Right ventricle myocardium superior (tissue), 1 donor: ENCODE data around the gene PGA4. TPM values are rescaled to one million over a fixed set of nuclear protein-coding genes. Genes with fewer than 3 reads are reported as not detected.
"Not testable (repeated sequence)": the region's sequence is repeated elsewhere in the genome, so short reads cannot be mapped to it uniquely, and the experiment has no call there.

Source experiments
- ATAC-seq: fragments of 200-7000 bp; cut with Tn5 transposase; one replicate; pipeline ENCODE4 v1.9.1; 2020; ENCODE audit warnings: mild to moderate bottlenecking; ENCODE audit not compliant: poor library complexity
- DNase-seq: peaks from one replicate; pipeline ENCODE4 v3.0.0-alpha.2; 2020
- intact Hi-C: fragments of 100-400 bp; cut with DNase I; formaldehyde crosslinking; loops from one replicate; pipeline ENCODE4 v1.11.2; 2022
- total RNA-seq: library from RNA; stranded (reverse); fragmentation: NEBNext Ultra II Directional; extraction: Animal tissue kit (Norgen Biotek cat#: 25700); gene quantifications from one replicate; pipeline ENCODE4 v1.2.1, GENCODE V29; 2021
- donor health status: DM: no; HTN: yes; CAD: no; lungs with severe emphysema.

Gene PGA4
- total RNA-seq, 1 donor from 2014 or later = 0.83 TPM

DNA sequence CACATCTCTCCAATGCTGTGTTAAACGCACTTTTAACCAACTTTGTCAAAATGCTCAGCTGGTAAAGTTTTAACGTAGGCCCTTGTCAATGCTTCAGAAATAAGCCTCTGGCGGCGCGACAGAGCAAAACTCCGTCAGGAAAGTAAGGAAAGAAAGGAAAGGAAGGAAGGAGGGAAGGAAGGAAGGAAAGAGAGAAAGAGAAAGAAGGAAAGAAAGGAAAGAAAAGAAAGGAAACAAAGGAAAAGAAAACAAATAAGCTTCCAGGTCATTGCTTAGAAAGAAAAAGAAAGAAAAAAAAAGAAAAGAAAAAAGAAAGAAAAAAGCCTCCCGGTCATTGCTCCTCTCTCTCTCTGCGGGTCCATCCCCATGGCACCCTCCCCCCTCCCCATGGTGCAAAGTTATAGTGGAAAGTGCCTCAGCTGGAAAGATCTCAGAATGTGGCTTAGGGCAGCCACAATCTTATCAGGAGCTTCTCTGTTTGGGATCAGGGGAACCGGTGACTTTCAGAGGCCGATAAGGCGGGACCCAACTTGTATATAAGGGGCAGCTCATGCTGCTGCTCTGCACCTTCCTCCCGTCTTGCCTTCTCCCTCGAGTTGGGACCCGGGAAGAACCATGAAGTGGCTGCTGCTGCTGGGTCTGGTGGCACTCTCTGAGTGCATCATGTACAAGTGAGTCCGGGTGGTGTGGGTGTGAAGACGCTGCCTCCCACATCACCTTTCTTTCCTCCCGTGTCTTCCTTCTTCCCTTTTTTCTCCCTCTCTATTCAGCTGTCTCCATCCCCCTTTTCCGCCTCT is 19.0 kb upstream of the PGA4 start, which contains the start of gene PGA3:
Gene PGA3, plus strand, starts transcription at position 566 of the 797 bp plus-strand sequence. Its CDS starts 50 bp downstream, at position 616.
- DNase-seq, intact Hi-C loops, ATAC-seq: not testable (repeated sequence)

DNA sequence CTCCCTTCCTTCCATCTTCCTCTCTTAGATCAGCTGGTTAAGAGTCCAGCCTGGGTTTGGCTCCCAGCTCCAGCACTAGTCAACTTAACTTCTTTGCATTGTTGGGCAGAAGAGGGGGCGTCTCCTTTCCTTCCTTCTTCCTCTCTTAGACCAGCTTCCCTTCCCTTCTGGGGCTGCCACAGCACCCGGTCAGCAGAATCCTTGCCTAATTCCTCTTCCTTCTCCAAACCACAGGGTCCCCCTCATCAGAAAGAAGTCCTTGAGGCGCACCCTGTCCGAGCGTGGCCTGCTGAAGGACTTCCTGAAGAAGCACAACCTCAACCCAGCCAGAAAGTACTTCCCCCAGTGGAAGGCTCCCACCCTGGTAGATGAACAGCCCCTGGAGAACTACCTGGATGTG is 18.3 kb upstream of the PGA4 start:
- intact Hi-C loops = not testable (repeated sequence)
- ATAC-seq = peak; percentile 68

DNA sequence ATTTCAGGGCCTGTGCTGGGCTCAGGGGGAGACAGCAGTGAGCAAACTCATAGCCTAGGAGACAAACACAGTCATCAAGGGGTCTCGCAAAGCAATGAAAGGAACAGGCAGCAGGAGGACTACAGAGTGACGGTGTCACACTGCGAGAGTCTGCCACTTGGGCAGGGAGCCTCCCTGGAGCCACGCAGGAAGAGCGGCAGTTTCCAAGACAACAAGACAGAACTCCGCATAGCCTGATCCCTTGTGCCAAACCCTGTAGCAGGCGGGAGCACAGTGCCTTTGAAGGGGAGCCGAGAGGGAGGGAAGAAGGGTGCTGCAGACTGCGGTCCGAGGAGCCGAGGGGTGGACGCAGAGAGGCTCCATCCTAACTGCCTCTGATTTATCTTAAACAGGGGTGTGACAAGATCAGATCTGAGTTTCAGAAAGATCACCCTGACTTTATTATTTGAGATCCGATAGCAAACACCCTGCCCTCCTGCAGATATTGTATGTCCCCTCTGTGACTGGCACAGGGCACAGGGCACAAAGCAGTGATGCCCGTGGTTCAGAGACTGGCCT is 17.6 kb upstream of the PGA4 start:
- DNase-seq, ATAC-seq, intact Hi-C loops: not testable (repeated sequence)

More for the DNA sequence above, 18.3 kb upstream of the PGA4 start:
- not testable (repeated sequence) for DNase-seq

DNA sequence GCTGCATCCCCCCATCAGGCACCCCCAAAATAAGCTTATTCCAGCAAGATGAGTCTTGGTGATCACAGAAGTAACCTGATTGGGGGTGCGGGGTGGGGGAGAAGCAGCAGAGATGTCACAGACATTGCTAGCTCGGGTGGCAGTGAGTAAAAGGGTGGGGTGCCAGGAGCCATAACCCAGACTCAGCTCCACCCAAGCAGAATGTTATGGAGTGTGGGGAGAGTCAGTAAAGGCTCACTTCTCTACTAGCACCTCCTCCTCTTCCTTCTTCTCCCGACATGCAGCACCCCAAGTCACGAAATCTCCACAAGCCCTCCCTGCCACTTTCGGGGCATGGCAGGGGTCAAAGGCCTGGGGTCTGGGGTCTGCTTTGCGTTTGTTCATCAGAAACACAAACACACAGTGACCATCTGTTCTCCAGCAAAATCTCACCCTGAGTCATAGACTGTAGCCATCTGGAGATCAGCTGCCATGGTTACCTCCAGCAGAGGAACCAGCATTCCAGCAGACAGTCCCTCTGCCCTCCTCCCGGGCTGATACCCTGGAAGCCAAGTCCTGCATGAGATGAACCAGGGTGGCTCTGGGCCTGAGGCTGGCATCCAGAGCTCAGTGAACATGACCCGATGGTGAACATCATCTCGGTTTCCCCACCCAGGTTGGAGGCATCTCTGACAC is 14.4 kb upstream of the PGA4 start:
- DNase-seq, intact Hi-C loops, ATAC-seq: not testable (repeated sequence)

DNA sequence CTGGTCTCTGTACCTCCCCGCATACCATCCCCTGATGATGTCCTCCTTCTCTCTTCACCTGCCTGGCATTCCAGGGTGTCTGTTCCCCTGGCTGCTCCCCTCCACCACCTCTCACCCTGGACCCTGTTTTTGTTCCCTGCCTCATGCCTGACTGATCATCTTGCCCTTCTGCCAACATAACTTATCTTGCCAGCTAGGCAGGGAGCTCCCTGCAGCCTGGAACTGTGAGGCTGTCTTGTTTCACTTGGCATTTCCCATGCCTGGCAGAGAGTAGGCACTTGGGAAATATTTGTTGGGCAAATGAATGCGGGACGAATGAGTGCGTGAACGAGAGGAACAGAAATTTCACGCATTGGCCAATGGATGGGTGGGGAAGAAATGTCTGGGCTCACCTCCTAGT is 11.5 kb upstream of the PGA4 start:
- peak; percentile 42 for ATAC-seq
- intact Hi-C loops, DNase-seq: not testable (repeated sequence)

DNA sequence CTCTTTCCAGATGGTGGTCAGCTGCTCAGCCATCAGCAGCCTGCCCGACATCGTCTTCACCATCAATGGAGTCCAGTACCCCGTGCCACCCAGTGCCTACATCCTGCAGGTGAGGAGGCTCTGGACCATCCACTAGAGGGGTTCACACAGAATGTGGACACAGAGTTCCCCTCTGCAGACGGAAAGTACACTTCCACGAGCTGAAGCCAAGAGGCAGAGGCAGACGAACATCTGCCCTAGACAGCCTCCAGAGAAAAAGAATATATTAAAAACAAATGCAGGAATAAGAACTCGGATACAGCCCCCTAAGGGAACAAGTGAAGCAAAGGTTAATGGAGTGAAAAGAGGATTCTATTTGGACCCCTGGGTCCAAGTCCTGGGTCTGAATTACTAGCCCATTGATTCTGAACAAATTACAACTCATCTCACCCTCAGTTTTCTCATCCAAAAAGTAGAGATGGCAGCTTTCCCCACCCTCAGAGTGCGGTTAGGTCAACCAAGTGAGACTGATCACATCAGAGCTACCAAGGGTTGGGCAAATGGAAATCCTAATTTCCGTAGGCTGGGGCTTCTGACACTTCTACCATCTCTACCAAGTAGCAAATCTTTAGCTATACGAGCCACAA is 10.7 kb upstream of the PGA4 start:
- ATAC-seq, intact Hi-C loops, DNase-seq: not testable (repeated sequence)

DNA sequence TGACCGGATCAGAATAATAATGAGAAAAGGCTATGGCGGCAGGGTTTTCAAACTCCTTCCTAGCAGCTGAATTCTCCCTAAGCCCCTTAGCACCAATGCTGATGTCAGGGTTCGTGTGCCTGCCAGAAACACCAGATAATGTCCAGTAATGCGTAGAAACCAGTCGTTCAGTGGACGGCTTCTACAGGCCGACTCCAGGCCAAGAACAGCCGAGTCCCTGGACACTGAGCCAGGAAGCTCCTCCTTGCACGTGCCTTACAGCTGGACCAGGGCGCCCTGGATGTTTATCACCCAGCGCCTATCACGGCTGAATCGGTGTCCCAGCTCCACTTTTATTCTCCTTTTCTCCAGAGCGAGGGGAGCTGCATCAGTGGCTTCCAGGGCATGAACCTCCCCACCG is 9.9 kb upstream of the PGA4 start:
- ATAC-seq = peak; percentile 73
- intact Hi-C loops, DNase-seq: not testable (repeated sequence)

DNA sequence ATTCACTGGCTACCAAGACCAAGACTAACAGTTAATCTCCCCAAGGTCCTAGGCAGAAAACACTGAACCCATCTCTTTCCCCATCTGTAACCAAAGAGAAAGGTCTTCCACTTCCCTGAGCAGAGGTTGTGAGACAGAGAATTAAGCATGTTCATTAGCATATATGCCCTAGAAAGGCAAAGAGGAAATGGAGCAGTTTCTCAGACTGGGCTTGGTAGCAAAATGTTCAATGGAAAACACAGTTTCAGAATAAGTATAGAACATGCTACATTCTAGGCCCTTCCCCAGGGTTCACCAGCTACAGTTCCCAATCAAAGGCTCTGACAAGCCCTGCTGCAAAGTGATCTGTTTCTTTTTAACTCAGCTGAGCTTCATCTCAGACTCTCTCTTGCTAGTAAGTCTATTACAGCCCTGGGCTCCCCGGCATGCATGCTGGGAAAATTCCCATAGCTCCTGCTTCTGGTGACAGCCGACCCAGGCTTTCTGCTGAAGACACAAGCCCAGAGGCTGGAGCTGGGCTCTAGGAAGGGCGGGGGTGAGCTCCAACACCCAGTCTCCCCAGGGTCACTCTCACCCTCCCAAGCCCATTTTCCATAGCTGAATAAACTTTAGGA is 8.3 kb upstream of the PGA4 start:
- intact Hi-C loops, DNase-seq, ATAC-seq: not testable (repeated sequence)

DNA sequence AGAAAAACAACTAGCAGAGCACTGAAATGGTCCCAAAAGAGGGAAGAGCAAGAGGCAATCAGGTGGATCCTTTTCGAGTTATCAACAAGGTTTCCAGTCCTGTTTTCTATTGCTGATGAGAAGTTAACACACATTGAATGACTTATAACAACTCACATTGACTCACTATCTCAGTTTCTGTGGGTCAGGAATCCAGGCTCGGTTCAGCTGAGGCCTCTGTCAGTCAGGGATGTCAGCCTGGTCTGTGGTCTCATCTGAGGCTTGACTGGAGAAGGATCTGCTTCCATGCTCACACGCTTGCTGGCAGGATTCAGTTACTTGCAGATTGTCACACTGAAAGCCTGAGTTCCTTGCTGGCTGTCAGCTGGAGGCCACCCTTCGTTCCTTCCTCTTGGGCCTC is 3.8 kb upstream of the PGA4 start:
- intact Hi-C loops, ATAC-seq, DNase-seq: not testable (repeated sequence)

DNA sequence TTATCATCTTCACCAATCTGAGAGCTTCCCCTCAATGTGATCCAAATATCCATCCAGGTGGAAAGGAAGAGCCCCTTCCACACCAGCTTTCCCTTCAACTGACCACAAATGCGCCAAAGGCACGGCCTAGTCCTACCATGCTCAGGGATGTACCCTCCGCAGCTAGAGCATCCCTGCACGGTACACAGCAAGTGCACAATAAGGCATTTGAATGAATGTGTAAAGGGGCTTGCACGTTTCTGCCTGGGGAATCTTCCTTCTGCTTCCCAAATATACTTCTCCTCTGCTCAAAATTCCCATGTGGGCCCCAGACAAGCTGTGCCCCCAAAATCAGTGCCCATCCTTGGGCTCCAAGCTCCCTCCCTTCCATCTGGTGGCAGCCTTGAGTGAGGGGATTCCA is 3.1 kb upstream of the PGA4 start:
- intact Hi-C loops, ATAC-seq, DNase-seq: not testable (repeated sequence)

DNA sequence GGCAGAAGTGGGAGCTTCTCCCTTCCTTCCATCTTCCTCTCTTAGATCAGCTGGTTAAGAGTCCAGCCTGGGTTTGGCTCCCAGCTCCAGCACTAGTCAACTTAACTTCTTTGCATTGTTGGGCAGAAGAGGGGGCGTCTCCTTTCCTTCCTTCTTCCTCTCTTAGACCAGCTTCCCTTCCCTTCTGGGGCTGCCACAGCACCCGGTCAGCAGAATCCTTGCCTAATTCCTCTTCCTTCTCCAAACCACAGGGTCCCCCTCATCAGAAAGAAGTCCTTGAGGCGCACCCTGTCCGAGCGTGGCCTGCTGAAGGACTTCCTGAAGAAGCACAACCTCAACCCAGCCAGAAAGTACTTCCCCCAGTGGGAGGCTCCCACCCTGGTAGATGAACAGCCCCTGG is 545 bp downstream of the PGA4 start:
- ATAC-seq = peak; percentile 69
- DNase-seq, intact Hi-C loops: not testable (repeated sequence)

DNA sequence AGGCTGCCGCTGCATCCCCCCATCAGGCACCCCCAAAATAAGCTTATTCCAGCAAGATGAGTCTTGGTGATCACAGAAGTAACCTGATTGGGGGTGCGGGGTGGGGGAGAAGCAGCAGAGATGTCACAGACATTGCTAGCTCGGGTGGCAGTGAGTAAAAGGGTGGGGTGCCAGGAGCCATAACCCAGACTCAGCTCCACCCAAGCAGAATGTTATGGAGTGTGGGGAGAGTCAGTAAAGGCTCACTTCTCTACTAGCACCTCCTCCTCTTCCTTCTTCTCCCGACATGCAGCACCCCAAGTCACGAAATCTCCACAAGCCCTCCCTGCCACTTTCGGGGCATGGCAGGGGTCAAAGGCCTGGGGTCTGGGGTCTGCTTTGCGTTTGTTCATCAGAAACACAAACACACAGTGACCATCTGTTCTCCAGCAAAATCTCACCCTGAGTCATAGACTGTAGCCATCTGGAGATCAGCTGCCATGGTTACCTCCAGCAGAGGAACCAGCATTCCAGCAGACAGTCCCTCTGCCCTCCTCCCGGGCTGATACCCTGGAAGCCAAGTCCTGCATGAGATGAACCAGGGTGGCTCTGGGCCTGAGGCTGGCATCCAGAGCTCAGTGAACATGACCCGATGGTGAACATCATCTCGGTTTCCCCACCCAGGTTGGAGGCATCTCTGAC is 4.5 kb downstream of the PGA4 start:
- ATAC-seq, DNase-seq, intact Hi-C loops: not testable (repeated sequence)

DNA sequence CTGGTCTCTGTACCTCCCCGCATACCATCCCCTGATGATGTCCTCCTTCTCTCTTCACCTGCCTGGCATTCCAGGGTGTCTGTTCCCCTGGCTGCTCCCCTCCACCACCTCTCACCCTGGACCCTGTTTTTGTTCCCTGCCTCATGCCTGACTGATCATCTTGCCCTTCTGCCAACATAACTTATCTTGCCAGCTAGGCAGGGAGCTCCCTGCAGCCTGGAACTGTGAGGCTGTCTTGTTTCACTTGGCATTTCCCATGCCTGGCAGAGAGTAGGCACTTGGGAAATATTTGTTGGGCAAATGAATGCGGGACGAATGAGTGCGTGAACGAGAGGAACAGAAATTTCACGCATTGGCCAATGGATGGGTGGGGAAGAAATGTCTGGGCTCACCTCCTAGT is 7.3 kb downstream of the PGA4 start:
- peak; percentile 39 for ATAC-seq
- DNase-seq, intact Hi-C loops: not testable (repeated sequence)

DNA sequence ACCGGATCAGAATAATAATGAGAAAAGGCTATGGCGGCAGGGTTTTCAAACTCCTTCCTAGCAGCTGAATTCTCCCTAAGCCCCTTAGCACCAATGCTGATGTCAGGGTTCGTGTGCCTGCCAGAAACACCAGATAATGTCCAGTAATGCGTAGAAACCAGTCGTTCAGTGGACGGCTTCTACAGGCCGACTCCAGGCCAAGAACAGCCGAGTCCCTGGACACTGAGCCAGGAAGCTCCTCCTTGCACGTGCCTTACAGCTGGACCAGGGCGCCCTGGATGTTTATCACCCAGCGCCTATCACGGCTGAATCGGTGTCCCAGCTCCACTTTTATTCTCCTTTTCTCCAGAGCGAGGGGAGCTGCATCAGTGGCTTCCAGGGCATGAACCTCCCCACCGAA is 8.9 kb downstream of the PGA4 start:
- intact Hi-C loops = not testable (repeated sequence)
- ATAC-seq = peak; percentile 77

DNA sequence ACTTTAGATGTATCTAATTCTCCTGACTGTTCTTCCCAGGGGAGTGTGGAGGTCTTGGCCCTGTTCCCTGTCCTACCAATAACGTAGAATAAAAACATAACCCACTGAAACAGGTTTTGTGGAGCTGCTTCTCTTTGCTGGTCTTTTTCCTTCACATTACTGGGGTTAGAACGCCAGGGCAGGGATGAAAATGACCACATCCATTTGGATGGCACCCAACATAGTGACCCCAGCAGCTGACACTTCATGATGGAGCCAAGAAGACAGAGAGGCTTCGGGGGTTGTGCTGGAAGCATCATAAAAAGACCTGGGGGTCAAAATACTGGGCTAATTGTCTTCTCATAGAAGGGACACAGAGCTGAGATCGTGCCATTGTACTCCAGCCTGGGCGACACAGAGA is 9.4 kb downstream of the PGA4 start:
- ATAC-seq, intact Hi-C loops, DNase-seq: not testable (repeated sequence)

More for the DNA sequence above, 8.9 kb downstream of the PGA4 start:
- DNase-seq = not testable (repeated sequence)

DNA sequence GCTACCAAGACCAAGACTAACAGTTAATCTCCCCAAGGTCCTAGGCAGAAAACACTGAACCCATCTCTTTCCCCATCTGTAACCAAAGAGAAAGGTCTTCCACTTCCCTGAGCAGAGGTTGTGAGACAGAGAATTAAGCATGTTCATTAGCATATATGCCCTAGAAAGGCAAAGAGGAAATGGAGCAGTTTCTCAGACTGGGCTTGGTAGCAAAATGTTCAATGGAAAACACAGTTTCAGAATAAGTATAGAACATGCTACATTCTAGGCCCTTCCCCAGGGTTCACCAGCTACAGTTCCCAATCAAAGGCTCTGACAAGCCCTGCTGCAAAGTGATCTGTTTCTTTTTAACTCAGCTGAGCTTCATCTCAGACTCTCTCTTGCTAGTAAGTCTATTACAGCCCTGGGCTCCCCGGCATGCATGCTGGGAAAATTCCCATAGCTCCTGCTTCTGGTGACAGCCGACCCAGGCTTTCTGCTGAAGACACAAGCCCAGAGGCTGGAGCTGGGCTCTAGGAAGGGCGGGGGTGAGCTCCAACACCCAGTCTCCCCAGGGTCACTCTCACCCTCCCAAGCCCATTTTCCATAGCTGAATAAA is 10.5 kb downstream of the PGA4 start:
- DNase-seq, intact Hi-C loops, ATAC-seq: not testable (repeated sequence)

DNA sequence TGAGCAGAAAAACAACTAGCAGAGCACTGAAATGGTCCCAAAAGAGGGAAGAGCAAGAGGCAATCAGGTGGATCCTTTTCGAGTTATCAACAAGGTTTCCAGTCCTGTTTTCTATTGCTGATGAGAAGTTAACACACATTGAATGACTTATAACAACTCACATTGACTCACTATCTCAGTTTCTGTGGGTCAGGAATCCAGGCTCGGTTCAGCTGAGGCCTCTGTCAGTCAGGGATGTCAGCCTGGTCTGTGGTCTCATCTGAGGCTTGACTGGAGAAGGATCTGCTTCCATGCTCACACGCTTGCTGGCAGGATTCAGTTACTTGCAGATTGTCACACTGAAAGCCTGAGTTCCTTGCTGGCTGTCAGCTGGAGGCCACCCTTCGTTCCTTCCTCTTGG is 15.0 kb downstream of the PGA4 start:
- not testable (repeated sequence) for DNase-seq

More for the DNA sequence above, 15.0 kb downstream of the PGA4 start:
- intact Hi-C loops, ATAC-seq: not testable (repeated sequence)
